Neutrophil (primary cell): ENCODE measurements around the gene ARTN.

Source experiments
- H3K27ac ChIP-seq: fragments of 200-600 bp; sonication (generic); 2 replicates; pipeline ENCODE4 v1.5.1; 2016; ENCODE audit warnings: mild to moderate bottlenecking, moderate library complexity
- H3K27me3 ChIP-seq: fragments of 200-600 bp; sonication (generic); 2 replicates; pipeline ENCODE4 v1.6.0; 2016; ENCODE audit warnings: mild to moderate bottlenecking
- H3K36me3 ChIP-seq: fragments of 200-600 bp; sonication (generic); 2 replicates; pipeline ENCODE4 v1.5.1; 2017
- H3K4me1 ChIP-seq, 2 experiments: fragments of 200-600 bp in 1 of 2; sonication (generic) in 1 of 2; 1 replicate in 1 of 2; 2 replicates in 1 of 2; pipeline versions ENCODE4 v1.5.1 to v1.6.1; 2013 to 2016; ENCODE audit warnings: low read depth in 1 of 2, low read length in 1 of 2, mild to moderate bottlenecking in 1 of 2, moderate library complexity in 1 of 2; ENCODE audit not compliant: control insufficient read depth in 1 of 2, insufficient read depth in 1 of 2
- H3K4me3 ChIP-seq, 2 experiments: fragments of 200-600 bp in 1 of 2; sonication (generic) in 1 of 2; 1 replicate in 1 of 2; 2 replicates in 1 of 2; pipeline ENCODE4 v1.5.1; 2013 to 2016; ENCODE audit warnings: low read depth in 1 of 2, low read length in 1 of 2, mild to moderate bottlenecking in 1 of 2, moderate library complexity in 1 of 2
- H3K9me3 ChIP-seq: fragments of 200-600 bp; sonication (generic); 2 replicates; pipeline ENCODE4 v1.5.1; 2016
- TF ChIP-seq, protein P1 (sequence below): fragments of 200-600 bp; sonication (generic); IDR thresholded peaks from 2 replicates; pipeline ENCODE4 v1.5.1; 2016; ENCODE audit warnings: antibody characterized with exemption

ARTN gene

GRCh38 chr1:43933386-43934100 is at the start of gene ARTN:
TSS of gene ARTN (plus strand) at chr1:43933801. CDS start at chr1:43935657, 1,856 bp downstream.
- TF ChIP-seq, protein P1, sequence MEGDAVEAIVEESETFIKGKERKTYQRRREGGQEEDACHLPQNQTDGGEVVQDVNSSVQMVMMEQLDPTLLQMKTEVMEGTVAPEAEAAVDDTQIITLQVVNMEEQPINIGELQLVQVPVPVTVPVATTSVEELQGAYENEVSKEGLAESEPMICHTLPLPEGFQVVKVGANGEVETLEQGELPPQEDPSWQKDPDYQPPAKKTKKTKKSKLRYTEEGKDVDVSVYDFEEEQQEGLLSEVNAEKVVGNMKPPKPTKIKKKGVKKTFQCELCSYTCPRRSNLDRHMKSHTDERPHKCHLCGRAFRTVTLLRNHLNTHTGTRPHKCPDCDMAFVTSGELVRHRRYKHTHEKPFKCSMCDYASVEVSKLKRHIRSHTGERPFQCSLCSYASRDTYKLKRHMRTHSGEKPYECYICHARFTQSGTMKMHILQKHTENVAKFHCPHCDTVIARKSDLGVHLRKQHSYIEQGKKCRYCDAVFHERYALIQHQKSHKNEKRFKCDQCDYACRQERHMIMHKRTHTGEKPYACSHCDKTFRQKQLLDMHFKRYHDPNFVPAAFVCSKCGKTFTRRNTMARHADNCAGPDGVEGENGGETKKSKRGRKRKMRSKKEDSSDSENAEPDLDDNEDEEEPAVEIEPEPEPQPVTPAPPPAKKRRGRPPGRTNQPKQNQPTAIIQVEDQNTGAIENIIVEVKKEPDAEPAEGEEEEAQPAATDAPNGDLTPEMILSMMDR: no peak
- no peaks in the 10 kb centered on the region for H3K36me3 ChIP-seq
- H3K27me3 ChIP-seq: peaks cover 68% of the 10 kb centered on the region
- H3K4me3 ChIP-seq: no peak within 1 kb of the TSS
- peaks cover 14 to 27% of the 10 kb centered on the region in 2 experiments for H3K4me1 ChIP-seq
- H3K9me3 ChIP-seq: no peaks in the 10 kb centered on the region
- H3K27ac ChIP-seq: no peak within 1 kb of the TSS

- Histone ChIP-seq H3K36me3 (no peaks in the 10 kb centered on the region), H3K27me3 (no peaks in the 10 kb centered on the region), H3K27ac (no peak overlapping the region), H3K9me3 (no peaks in the 10 kb centered on the region), H3K4me1 (no peaks in the 10 kb centered on the region), H3K4me3 (no peak overlapping the region)
- TF ChIP-seq, protein P1: no peak
These were observed 48.3 kb upstream of the ARTN start for GRCh38 chr1:43885279-43885801.

GRCh38 chr1:43887748-43888147 is 45.9 kb upstream of the ARTN start:
- H3K4me1 ChIP-seq: no peaks in the 10 kb centered on the region
- no peaks in the 10 kb centered on the region for H3K27me3 ChIP-seq
- H3K27ac ChIP-seq: no peak overlapping the region
- H3K36me3 ChIP-seq: no peaks in the 10 kb centered on the region
- no peak overlapping the region for H3K4me3 ChIP-seq
- H3K9me3 ChIP-seq: no peaks in the 10 kb centered on the region
- TF ChIP-seq, protein P1: no peak

DNA sequence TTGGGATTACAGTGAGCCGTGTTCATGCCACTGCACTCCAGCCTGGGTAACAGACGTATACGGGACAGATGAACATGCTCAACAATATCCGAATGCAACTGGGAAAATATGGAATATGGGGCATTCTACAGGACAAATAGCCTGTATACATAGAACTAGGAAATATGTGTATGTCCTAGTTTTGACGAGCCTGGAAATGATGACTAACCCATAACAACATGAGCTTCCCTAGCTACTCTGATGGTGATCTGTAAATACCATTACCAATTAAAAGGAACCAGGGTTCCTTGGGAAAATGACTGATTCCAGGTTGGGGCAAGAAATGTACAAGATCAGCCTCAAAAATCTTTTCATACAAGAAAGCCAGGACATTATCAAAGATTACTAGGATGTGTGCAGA is 42.8 kb upstream of the ARTN start:
- Histone ChIP-seq H3K27me3 (no peaks in the 10 kb centered on the region), H3K36me3 (peaks cover 5% of the 10 kb centered on the region), H3K4me3 (no peak overlapping the region), H3K4me1 (no peaks in the 10 kb centered on the region), H3K9me3 (no peaks in the 10 kb centered on the region), H3K27ac (no peak overlapping the region)
- TF ChIP-seq, protein P1: no peak

GRCh38 chr1:43893006-43893405 is 40.6 kb upstream of the ARTN start:
- no peaks in the 10 kb centered on the region for H3K27me3 ChIP-seq
- TF ChIP-seq, protein P1: no peak
- H3K27ac ChIP-seq: no peak overlapping the region
- H3K36me3 ChIP-seq: peaks cover 6% of the 10 kb centered on the region
- no peaks in the 10 kb centered on the region for H3K4me1 ChIP-seq
- H3K9me3 ChIP-seq: no peaks in the 10 kb centered on the region
- H3K4me3 ChIP-seq: no peak overlapping the region
